ENCODE measurements around the gene KCNK16.

DNA sequence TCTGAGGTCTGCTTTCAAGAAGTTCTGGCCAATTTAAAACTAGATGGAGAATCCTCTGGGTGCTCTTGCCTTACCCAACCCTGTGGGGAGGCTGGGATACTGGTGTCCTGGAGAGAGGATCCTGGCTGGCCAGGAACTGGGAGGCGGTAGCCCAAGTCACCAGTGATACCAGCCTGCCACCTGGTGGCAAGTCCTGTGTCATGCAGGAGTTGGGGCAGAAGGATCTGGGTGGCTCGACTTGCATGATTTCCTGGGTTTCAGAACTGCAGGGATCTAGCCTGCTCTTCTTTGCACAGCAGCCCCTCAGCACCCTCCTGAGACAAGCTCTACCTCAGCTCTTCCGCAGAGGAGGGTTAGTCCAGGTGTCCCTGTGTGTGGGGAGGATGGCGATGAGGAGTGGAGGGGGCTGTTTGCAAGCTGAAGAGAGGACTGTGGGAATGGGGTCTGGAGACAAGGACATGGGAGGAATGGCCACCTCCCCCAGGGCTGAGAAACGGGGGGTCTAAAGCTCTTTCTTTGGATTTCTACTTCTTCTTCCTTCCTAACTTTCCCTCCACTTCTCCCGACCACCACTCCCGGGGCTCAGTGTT, 12.5 kb downstream of the KCNK16 start:
- peak in 2 of 3 experiments; percentile 97 to 99; a peak in 3 of 4 replicates for TF ChIP-seq CTCF (IDR thresholded peaks at IDR 0.05; ENCODE audit: control extremely low read depth in 1 of 3, insufficient read depth in 1 of 3, low read depth in 1 of 3, low read length in 3 of 3)
- TF ChIP-seq SUZ12 (IDR thresholded peaks at IDR 0.05; ENCODE audit: low read length) = no peak
- no peak for TF ChIP-seq SP2 (IDR thresholded peaks at IDR 0.05; ENCODE audit: low read length)
- TF ChIP-seq, protein P1, sequence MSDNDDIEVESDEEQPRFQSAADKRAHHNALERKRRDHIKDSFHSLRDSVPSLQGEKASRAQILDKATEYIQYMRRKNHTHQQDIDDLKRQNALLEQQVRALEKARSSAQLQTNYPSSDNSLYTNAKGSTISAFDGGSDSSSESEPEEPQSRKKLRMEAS (IDR thresholded peaks at IDR 0.05) = no peak
- no peak for TF ChIP-seq TCF12 (IDR thresholded peaks at IDR 0.05; ENCODE audit: low read depth, low read length)
- TF ChIP-seq RNF2 (IDR thresholded peaks at IDR 0.05; ENCODE audit: borderline replicate concordance, low read depth, low read length, missing control alignments, poor library complexity, severe bottlenecking) = no peak
- TF ChIP-seq YY1 (IDR thresholded peaks at IDR 0.05; ENCODE audit: low read depth, low read length) = 0 out of 2 replicates have a peak, but pooled peaks have one; percentile 23
- TF ChIP-seq JUN (IDR thresholded peaks at IDR 0.05; ENCODE audit: low read depth, low read length) = no peak
- TF ChIP-seq POLR2A (IDR thresholded peaks at IDR 0.05; ENCODE audit: control extremely low read depth in 1 of 2, low read depth in 2 of 2, low read length in 2 of 2) = no peak
- no peak for TF ChIP-seq CEBPB (IDR thresholded peaks at IDR 0.05; ENCODE audit: low read depth, low read length)
